HepG2 (cell line): ENCODE data around the gene NRIP2. TPM values are rescaled to one million over a fixed set of nuclear protein-coding genes. Genes with fewer than 3 reads are reported as not detected.

Experiments
- ATAC-seq: fragments of 200-7000 bp; cut with Tn5 transposase; 3 replicates; pipeline ENCODE4 v1.9.1; 2020; ENCODE audit warnings: mild to moderate bottlenecking, moderate library complexity
- BruUV-seq: library from RNA; stranded (reverse); fragments of 400-500 nt; replicated peaks from 2 replicates; lab custom pipeline; 2021; lab: Mats Ljungman, UMichigan
- CTCF ChIA-PET: fragments of 300-600 bp; formaldehyde crosslinking; extraction: SDS; loops from one replicate; lab custom pipeline; 2021; ENCODE audit warnings: low total read pairs, inconsistent platforms, low intra/inter-chr PET ratio; lab: Yijun Ruan, JAX
- POLR2A ChIA-PET: fragments of 350-600 bp; sonication (Branson Sonifier 250); formaldehyde crosslinking; loops from one replicate; lab custom pipeline; 2020; ENCODE audit warnings: antibody characterized with exemption, inconsistent platforms; lab: Yijun Ruan, JAX
- DNase-seq: peaks from one replicate; pipeline ENCODE4 v3.0.0-alpha.2; 2015; ENCODE audit warnings: low spot score
- FAIRE-seq: peaks from 3 replicates; lab custom pipeline; 2011; peaks lifted over from hg19 to GRCh38; lab: Jason Lieb, UNC
- H2AFZ ChIP-seq: one replicate; pipeline ENCODE4 v1.6.1; 2011; ENCODE audit warnings: low read length, inconsistent platforms
- H3K27ac ChIP-seq: fragments of 300-600 bp; 3 replicates; pipeline ENCODE4 v1.8.0; 2011; ENCODE audit warnings: mixed run types, mild to moderate bottlenecking, mixed read lengths, low read length, inconsistent platforms; ENCODE audit not compliant: insufficient read depth; ENCODE audit errors: extremely low read length
- H3K27me3 ChIP-seq, 2 experiments: fragments of 200-600 bp in 1 of 2; 2 replicates in 1 of 2; 3 replicates in 1 of 2; pipeline versions ENCODE4 v1.6.0 to v1.8.0; 2011; ENCODE audit warnings: low read length in 2 of 2, mild to moderate bottlenecking in 2 of 2, moderate library complexity in 2 of 2, inconsistent platforms in 1 of 2; ENCODE audit not compliant: insufficient read depth in 2 of 2, control insufficient read depth in 1 of 2
- H3K36me3 ChIP-seq, 2 experiments: fragments of 200-600 bp in 1 of 2; replicated peaks in 1 of 2; 2 replicates in 1 of 2; 3 replicates in 1 of 2; pipeline versions ENCODE4 v1.5.1 to v1.8.0; 2011; ENCODE audit warnings: low read length in 2 of 2, inconsistent platforms in 1 of 2; ENCODE audit not compliant: insufficient read depth in 2 of 2, control insufficient read depth in 1 of 2
- H3K4me1 ChIP-seq: 2 replicates; pipeline ENCODE4 v1.5.1; 2012; ENCODE audit warnings: low read length, inconsistent platforms; ENCODE audit not compliant: insufficient read depth
- H3K4me2 ChIP-seq: 2 replicates; pipeline ENCODE4 v1.6.0; 2011; ENCODE audit warnings: low read depth, low read length, inconsistent platforms
- H3K4me3 ChIP-seq, 3 experiments: fragments of 200-600 bp in 1 of 3; sonication (generic), shearing (Covaris generic) in 1 of 3; replicated peaks in 1 of 3; 2 replicates each; pipeline ENCODE4 v1.5.1; 2011 to 2016; ENCODE audit warnings: low read length in 3 of 3, inconsistent platforms in 2 of 3, low read depth in 2 of 3, mild to moderate bottlenecking in 2 of 3, control low read depth in 1 of 3, mixed read lengths in 1 of 3; ENCODE audit not compliant: insufficient read depth in 1 of 3
- H3K79me2 ChIP-seq: one replicate; pipeline ENCODE4 v1.6.1; 2011; ENCODE audit warnings: low read length, inconsistent platforms; ENCODE audit not compliant: insufficient read depth
- H3K9ac ChIP-seq: 2 replicates; pipeline ENCODE4 v1.6.0; 2011; ENCODE audit warnings: mild to moderate bottlenecking, low read depth, low read length, inconsistent platforms; ENCODE audit not compliant: insufficient read depth
- H3K9me3 ChIP-seq: 2 replicates; pipeline ENCODE4 v1.5.1; 2012; ENCODE audit warnings: mild to moderate bottlenecking, low read length
- H4K20me1 ChIP-seq: 2 replicates; pipeline ENCODE4 v1.6.0; 2011; ENCODE audit warnings: inconsistent platforms, mild to moderate bottlenecking, low read length, moderate library complexity; ENCODE audit not compliant: insufficient read depth
- DMAP1 ChIP-seq: IDR thresholded peaks from 2 replicates; pipeline ENCODE4 v1.6.1; 2016
- NFKB2 ChIP-seq: sonication (generic); formaldehyde crosslinking; IDR thresholded peaks from 2 replicates; pipeline ENCODE4 v1.4.0; 2020; ENCODE audit warnings: missing genetic modification reagents, borderline replicate concordance
- PAX8 ChIP-seq: sonication (generic); formaldehyde crosslinking; IDR thresholded peaks from 2 replicates; pipeline ENCODE4 v1.8.0; 2022; ENCODE audit warnings: mild to moderate bottlenecking, missing genetic modification reagents, borderline replicate concordance
- SAFB2 ChIP-seq: sonication (generic); formaldehyde crosslinking; IDR thresholded peaks from 2 replicates; pipeline ENCODE4 v1.5.1; 2020; ENCODE audit warnings: missing genetic modification reagents, low read depth, mild to moderate bottlenecking, borderline replicate concordance
- SKIL ChIP-seq: sonication (generic); formaldehyde crosslinking; IDR thresholded peaks from 2 replicates; pipeline ENCODE4 v1.8.0; 2022; ENCODE audit warnings: missing genetic modification reagents, mild to moderate bottlenecking, moderate library complexity, borderline replicate concordance
- SMAD3 ChIP-seq: sonication (generic); formaldehyde crosslinking; IDR thresholded peaks from 2 replicates; pipeline ENCODE4 v1.4.0; 2020; ENCODE audit warnings: missing genetic modification reagents
- ZNF564 ChIP-seq: sonication (generic); formaldehyde crosslinking; IDR thresholded peaks from 2 replicates; pipeline ENCODE4 v1.8.1; 2023; ENCODE audit warnings: mild to moderate bottlenecking, missing genetic modification reagents
- ZZZ3 ChIP-seq: sonication (generic); formaldehyde crosslinking; IDR thresholded peaks from 2 replicates; pipeline ENCODE4 v1.4.0; 2020; ENCODE audit warnings: missing genetic modification reagents, mild to moderate bottlenecking, borderline replicate concordance
- WGBS: methylation state at CpG from one replicate; pipeline ENCODE4 v1.1.6; 2017; ENCODE audit warnings: low lambda C conversion rate; 5-methylcytosine and 5-hydroxymethylcytosine counted together
- in situ Hi-C: cut with HindIII; loops from 2 replicates; pipeline ENCODE4 v1.10.0; 2017; ENCODE audit warnings: low pct_unique_long_range_greater_than_20kb; ENCODE audit not compliant: extremely low pct_ligation_motif_present
- intact Hi-C: fragments of 100-400 bp; cut with micrococcal nuclease; formaldehyde crosslinking; loops from one replicate; pipeline ENCODE4 v1.10.0; 2022; ENCODE audit not compliant: unreplicated experiment
- polyA plus RNA-seq, 8 experiments: library from polyadenylated mRNA; depleted of rRNA in 3 of 8; stranded (reverse) in 7 of 8; unstranded in 1 of 8; fragments of >200 nt; fragmentation: Illumina TruSeq in 4 of 8; extraction: Trizol in 4 of 8; gene quantifications; 2 replicates each; pipeline versions ENCODE4 v1.2.1 to v1.2.3, GENCODE V29; 2011 to 2016; ENCODE audit warnings: low read depth in 4 of 8, missing spikeins in 1 of 8, mixed read lengths in 1 of 8; ENCODE audit not compliant: insufficient read depth in 1 of 8
- total RNA-seq, 5 experiments: library from RNA; depleted of rRNA; stranded (reverse); fragments of >200 nt; fragmentation: Illumina TruSeq; extraction: Trizol; gene quantifications; 2 replicates each; pipeline ENCODE4 v1.2.3, GENCODE V29; 2016; ENCODE audit warnings: low read depth in 1 of 5

Gene NRIP2
- total and polyA plus RNA-seq, 2 of the 13 experiments (the other 11 are each of a cell fraction or from before 2014, with no cell fraction given) = not detected

DNA sequence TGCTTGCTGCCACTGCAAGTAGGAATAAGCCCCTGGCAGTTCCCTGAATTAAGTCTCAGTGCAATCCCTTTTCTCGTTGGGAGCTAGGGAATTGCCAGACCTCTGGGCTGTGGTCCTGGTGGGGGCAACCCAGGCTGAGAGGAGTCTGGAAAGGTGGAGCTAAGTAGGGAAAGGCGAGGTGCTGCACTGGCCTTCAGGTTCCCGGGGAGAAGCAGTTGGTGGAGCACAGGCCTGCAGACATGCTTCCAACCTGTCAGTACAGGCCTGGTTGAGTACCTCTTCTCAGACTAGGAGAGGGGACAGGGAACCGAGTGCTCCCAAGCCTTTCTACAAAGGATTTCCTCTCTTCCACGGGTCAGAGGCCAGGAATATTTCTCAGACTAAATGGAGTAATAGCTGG, 1.5 kb downstream of the NRIP2 start (continued):
- TF ChIP-seq SKIL (CRISPR knock-in tag) = no peak
- no peak for TF ChIP-seq SMAD3 (CRISPR knock-in tag)

GRCh38 chr12:2832550-2833127, 2.2 kb downstream of the NRIP2 start:
- no peak for FAIRE-seq

More at GRCh38 chr12:2832550-2833127, 2.2 kb downstream of the NRIP2 start:
- no peak overlapping the region for H3K9ac ChIP-seq
- DNase-seq (no peak), ATAC-seq (no peak)
- H3K36me3 ChIP-seq = peaks cover under 1 to 3% of the 10 kb centered on the region in 2 experiments; a peak in 2 of 5 replicates
- H3K4me3 ChIP-seq = no peak overlapping the region
- no peak overlapping the region for H3K27ac ChIP-seq
- H3K4me1 ChIP-seq = no peaks in the 10 kb centered on the region
- ChIA-PET POLR2A (no interaction called here), CTCF (no interaction called here)
- H3K27me3 ChIP-seq = no peaks in the 10 kb centered on the region
- H4K20me1 ChIP-seq = no peaks in the 10 kb centered on the region
- in situ Hi-C loops = no loop called here
- 93% methylated on average over 5 of the region's 6 CpGs for WGBS
- no peaks in the 10 kb centered on the region for H3K79me2 ChIP-seq
- no peak overlapping the region for H2AFZ ChIP-seq
- intact Hi-C loops = no loop called here
- no peaks in the 10 kb centered on the region for H3K9me3 ChIP-seq
- BruUV-seq = no TSS peak
- TF ChIP-seq ZZZ3 (CRISPR knock-in tag) (no peak), DMAP1 (CRISPR knock-in tag) (no peak), SAFB2 (CRISPR knock-in tag) (no peak), ZNF564 (CRISPR knock-in tag) (no peak), NFKB2 (CRISPR knock-in tag) (no peak), PAX8 (CRISPR knock-in tag) (no peak)
- no peak overlapping the region for H3K4me2 ChIP-seq
